NCI-H1694 treated with DMSO at 0.1 percent for 48 hours (cell line): ENCODE results near the gene DMRTA2.
A peak's percentile ranks its signal among the peaks of the same experiment; 100 is the strongest.

Experiments used
- DNase-seq: peaks from one replicate; lab custom pipeline; 2025; lab: John Stamatoyannopoulos, UW

Gene DMRTA2

GRCh38 chr1:50422946-50423669 is at the start of gene DMRTA2:
Gene DMRTA2, minus strand, starts transcription at chr1:50423443. Its CDS starts 1,907 bp downstream, at chr1:50421536.
- DNase-seq, result no peak

GRCh38 chr1:50471967-50472366 is 48.7 kb upstream of the DMRTA2 start:
- no peak for DNase-seq

GRCh38 chr1:50462964-50463363 is 39.7 kb upstream of the DMRTA2 start:
- no peak for DNase-seq

GRCh38 chr1:50458507-50458906 is 35.3 kb upstream of the DMRTA2 start:
- DNase-seq, result no peak

- DNase-seq, result no peak
Observed at GRCh38 chr1:50454911-50455310, 31.7 kb upstream of the DMRTA2 start.

GRCh38 chr1:50453266-50453665 is 30.0 kb upstream of the DMRTA2 start:
- DNase-seq, result no peak

- DNase-seq, result no peak
Observed at GRCh38 chr1:50452700-50453099, 29.5 kb upstream of the DMRTA2 start.

- DNase-seq, result no peak
Observed at GRCh38 chr1:50450861-50451653, 27.8 kb upstream of the DMRTA2 start.

GRCh38 chr1:50447961-50448360 is 24.7 kb upstream of the DMRTA2 start:
- DNase-seq, result no peak

- DNase-seq, result no peak
Observed at GRCh38 chr1:50441183-50441582, 17.9 kb upstream of the DMRTA2 start.

GRCh38 chr1:50438945-50439344 is 15.7 kb upstream of the DMRTA2 start:
- DNase-seq, result no peak

- DNase-seq, result no peak
Observed at GRCh38 chr1:50436489-50436888, 13.2 kb upstream of the DMRTA2 start.

- no peak for DNase-seq
Observed at GRCh38 chr1:50430010-50430405, 6.8 kb upstream of the DMRTA2 start.

GRCh38 chr1:50427818-50428779 is 4.9 kb upstream of the DMRTA2 start:
- DNase-seq, result no peak

GRCh38 chr1:50427086-50427817 is 4.0 kb upstream of the DMRTA2 start:
- no peak for DNase-seq

- DNase-seq, result peak; percentile 32
Observed at GRCh38 chr1:50426702-50427085, 3.5 kb upstream of the DMRTA2 start.

GRCh38 chr1:50426108-50426700 is 3.0 kb upstream of the DMRTA2 start:
- no peak for DNase-seq

- DNase-seq, result no peak
Observed at GRCh38 chr1:50425376-50426107, 2.3 kb upstream of the DMRTA2 start.

- no peak for DNase-seq
Observed at GRCh38 chr1:50424884-50425375, 1.7 kb upstream of the DMRTA2 start.
